Osteoblast (primary cell): Measurements from ENCODE around the gene VSIG10L2. TPM values are rescaled to one million over a fixed set of nuclear protein-coding genes. Genes with fewer than 3 reads are reported as not detected.
"Not testable (repeated sequence)": the region's sequence is repeated elsewhere in the genome, so short reads cannot be mapped to it uniquely, and the experiment has no call there.

Source experiments
- DNase-seq: peaks from one replicate; pipeline ENCODE4 v3.0.0; 2011; ENCODE audit warnings: low spot score, mixed read lengths; ENCODE audit not compliant: insufficient read length; ENCODE audit errors: missing footprints
- H2AFZ ChIP-seq: 2 replicates; pipeline ENCODE4 v1.6.0; 2011; ENCODE audit warnings: mild to moderate bottlenecking, low read length
- H3K27ac ChIP-seq: 2 replicates; pipeline ENCODE4 v1.5.1; 2011; ENCODE audit warnings: mild to moderate bottlenecking, low read depth, low read length, moderate library complexity
- H3K27me3 ChIP-seq: 2 replicates; pipeline ENCODE4 v1.6.0; 2012; ENCODE audit warnings: mild to moderate bottlenecking, control low read depth, inconsistent platforms, low read length, moderate library complexity; ENCODE audit not compliant: insufficient read depth
- H3K36me3 ChIP-seq: 2 replicates; pipeline ENCODE4 v1.5.1; 2011; ENCODE audit warnings: mild to moderate bottlenecking, low read length, control low read depth, moderate library complexity; ENCODE audit not compliant: insufficient read depth
- H3K4me1 ChIP-seq: 2 replicates; pipeline ENCODE4 v1.5.1; 2011; ENCODE audit warnings: mild to moderate bottlenecking, low read length, control low read depth, moderate library complexity; ENCODE audit not compliant: insufficient read depth
- H3K4me2 ChIP-seq: 2 replicates; pipeline ENCODE4 v1.6.0; 2011; ENCODE audit warnings: mild to moderate bottlenecking, low read length; ENCODE audit not compliant: insufficient read depth
- H3K4me3 ChIP-seq: fragments of 200-600 bp; sonication (generic); 3 replicates; pipeline ENCODE4 v1.5.1; 2012; ENCODE audit warnings: mild to moderate bottlenecking, low read length, inconsistent platforms; ENCODE audit not compliant: insufficient read depth
- H3K79me2 ChIP-seq: 2 replicates; pipeline ENCODE4 v1.6.0; 2012; ENCODE audit warnings: mild to moderate bottlenecking, low read length, control low read depth, inconsistent platforms; ENCODE audit not compliant: insufficient read depth
- H3K9me3 ChIP-seq: 2 replicates; pipeline ENCODE4 v1.5.1; 2011; ENCODE audit warnings: low read depth, low read length, control low read depth
- H4K20me1 ChIP-seq: 2 replicates; pipeline ENCODE4 v1.6.0; 2012; ENCODE audit warnings: mild to moderate bottlenecking, low read length, control low read depth; ENCODE audit not compliant: insufficient read depth
- CTCF ChIP-seq: IDR thresholded peaks from 2 replicates; pipeline ENCODE4 v1.5.1; 2011; ENCODE audit warnings: mild to moderate bottlenecking, low read depth, low read length, moderate library complexity; ENCODE audit errors: extremely low read depth
- total RNA-seq: library from RNA; depleted of rRNA; stranded (reverse); fragments of >200 nt; gene quantifications from 2 replicates; pipeline ENCODE4 v1.2.3, GENCODE V29; 2012

The VSIG10L2 gene
- total RNA-seq, 1 donor, result not detected

GRCh38 chr11:125978778-125979407 is 33.0 kb downstream of the VSIG10L2 start:
- no peak for TF ChIP-seq CTCF
- no peak overlapping the region for H2AFZ ChIP-seq
- H3K4me3 ChIP-seq, result no peak overlapping the region
- no peaks in the 10 kb centered on the region for H3K27me3 ChIP-seq
- H3K36me3 ChIP-seq, result no peaks in the 10 kb centered on the region
- H3K27ac ChIP-seq, result no peak overlapping the region
- no peaks in the 10 kb centered on the region for H4K20me1 ChIP-seq
- no peaks in the 10 kb centered on the region for H3K9me3 ChIP-seq
- no peaks in the 10 kb centered on the region for H3K79me2 ChIP-seq
- H3K4me1 ChIP-seq, result no peaks in the 10 kb centered on the region
- no peak for DNase-seq
- H3K4me2 ChIP-seq, result no peak overlapping the region

GRCh38 chr11:125979511-125979910 is 33.7 kb downstream of the VSIG10L2 start:
- Histone ChIP-seq H3K27ac (no peak overlapping the region), H2AFZ (no peak overlapping the region), H3K79me2 (no peaks in the 10 kb centered on the region), H3K4me1 (no peaks in the 10 kb centered on the region), H3K4me3 (no peak overlapping the region), H3K27me3 (no peaks in the 10 kb centered on the region), H3K9me3 (no peaks in the 10 kb centered on the region), H3K4me2 (no peak overlapping the region), H4K20me1 (no peaks in the 10 kb centered on the region), H3K36me3 (no peaks in the 10 kb centered on the region)
- no peak for DNase-seq
- TF ChIP-seq CTCF, result no peak

- H4K20me1 ChIP-seq, result no peaks in the 10 kb centered on the region
- H3K4me2 ChIP-seq, result no peak overlapping the region
- no peaks in the 10 kb centered on the region for H3K27me3 ChIP-seq
- H3K27ac ChIP-seq, result no peak overlapping the region
- DNase-seq, result no peak
- no peak for TF ChIP-seq CTCF
- H3K4me1 ChIP-seq, result no peaks in the 10 kb centered on the region
- H3K4me3 ChIP-seq, result no peak overlapping the region
- H3K9me3 ChIP-seq, result no peaks in the 10 kb centered on the region
- H3K36me3 ChIP-seq, result no peaks in the 10 kb centered on the region
- no peaks in the 10 kb centered on the region for H3K79me2 ChIP-seq
- no peak overlapping the region for H2AFZ ChIP-seq
Measured at GRCh38 chr11:125980436-125980835, 34.6 kb downstream of the VSIG10L2 start.

GRCh38 chr11:125982348-125982730 is 36.5 kb downstream of the VSIG10L2 start:
- H3K36me3 ChIP-seq, result no peaks in the 10 kb centered on the region
- H3K27ac ChIP-seq, result no peak overlapping the region
- no peaks in the 10 kb centered on the region for H3K27me3 ChIP-seq
- H3K79me2 ChIP-seq, result no peaks in the 10 kb centered on the region
- no peak overlapping the region for H3K4me2 ChIP-seq
- H3K9me3 ChIP-seq, result no peaks in the 10 kb centered on the region
- H3K4me1 ChIP-seq, result no peaks in the 10 kb centered on the region
- no peak overlapping the region for H3K4me3 ChIP-seq
- no peaks in the 10 kb centered on the region for H4K20me1 ChIP-seq
- no peak for DNase-seq
- no peak overlapping the region for H2AFZ ChIP-seq
- TF ChIP-seq CTCF, result no peak

- not testable (repeated sequence) for DNase-seq, H3K27me3 ChIP-seq, H3K36me3 ChIP-seq, H2AFZ ChIP-seq, H3K4me3 ChIP-seq, H3K27ac ChIP-seq, H3K4me2 ChIP-seq, H4K20me1 ChIP-seq, H3K79me2 ChIP-seq, H3K9me3 ChIP-seq
- H3K4me1 ChIP-seq, result peaks cover 10% of the 10 kb centered on the region
Measured at GRCh38 chr11:125985956-125986355, 40.1 kb downstream of the VSIG10L2 start.
